ENCODE measurements around the gene FUT9. TPM values are rescaled to one million over a fixed set of nuclear protein-coding genes. Genes with fewer than 3 reads are reported as not detected.

The FUT9 gene
- total RNA-seq, 1 donor = not detected

DNA sequence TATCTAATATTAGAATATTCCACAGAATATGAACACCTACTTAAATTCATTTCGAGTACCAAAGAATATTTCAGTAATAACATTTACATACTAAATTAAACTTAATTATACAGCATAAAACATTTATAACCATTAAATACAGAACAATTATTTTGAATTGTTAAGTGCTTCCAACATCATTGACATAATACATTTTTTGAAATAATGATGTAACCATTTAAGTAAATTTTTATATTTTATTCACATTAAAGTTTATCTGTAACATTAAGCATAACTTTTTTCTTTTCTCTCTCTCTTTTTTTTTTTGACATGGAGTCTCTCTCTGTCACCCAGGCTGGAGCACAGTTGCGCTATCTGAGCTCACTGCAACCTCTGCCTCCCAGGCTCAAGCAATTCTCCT lies 44.5 kb downstream of the FUT9 start:
- no peak for DNase-seq (ENCODE audit: low read depth)
- TF ChIP-seq, protein P1, sequence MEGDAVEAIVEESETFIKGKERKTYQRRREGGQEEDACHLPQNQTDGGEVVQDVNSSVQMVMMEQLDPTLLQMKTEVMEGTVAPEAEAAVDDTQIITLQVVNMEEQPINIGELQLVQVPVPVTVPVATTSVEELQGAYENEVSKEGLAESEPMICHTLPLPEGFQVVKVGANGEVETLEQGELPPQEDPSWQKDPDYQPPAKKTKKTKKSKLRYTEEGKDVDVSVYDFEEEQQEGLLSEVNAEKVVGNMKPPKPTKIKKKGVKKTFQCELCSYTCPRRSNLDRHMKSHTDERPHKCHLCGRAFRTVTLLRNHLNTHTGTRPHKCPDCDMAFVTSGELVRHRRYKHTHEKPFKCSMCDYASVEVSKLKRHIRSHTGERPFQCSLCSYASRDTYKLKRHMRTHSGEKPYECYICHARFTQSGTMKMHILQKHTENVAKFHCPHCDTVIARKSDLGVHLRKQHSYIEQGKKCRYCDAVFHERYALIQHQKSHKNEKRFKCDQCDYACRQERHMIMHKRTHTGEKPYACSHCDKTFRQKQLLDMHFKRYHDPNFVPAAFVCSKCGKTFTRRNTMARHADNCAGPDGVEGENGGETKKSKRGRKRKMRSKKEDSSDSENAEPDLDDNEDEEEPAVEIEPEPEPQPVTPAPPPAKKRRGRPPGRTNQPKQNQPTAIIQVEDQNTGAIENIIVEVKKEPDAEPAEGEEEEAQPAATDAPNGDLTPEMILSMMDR (IDR thresholded peaks at IDR 0.05; ENCODE audit: insufficient read depth, low read depth, low read length) = no peak
- no peak overlapping the region for H3K4me3 ChIP-seq (ENCODE audit: low read depth, low read length)

DNA sequence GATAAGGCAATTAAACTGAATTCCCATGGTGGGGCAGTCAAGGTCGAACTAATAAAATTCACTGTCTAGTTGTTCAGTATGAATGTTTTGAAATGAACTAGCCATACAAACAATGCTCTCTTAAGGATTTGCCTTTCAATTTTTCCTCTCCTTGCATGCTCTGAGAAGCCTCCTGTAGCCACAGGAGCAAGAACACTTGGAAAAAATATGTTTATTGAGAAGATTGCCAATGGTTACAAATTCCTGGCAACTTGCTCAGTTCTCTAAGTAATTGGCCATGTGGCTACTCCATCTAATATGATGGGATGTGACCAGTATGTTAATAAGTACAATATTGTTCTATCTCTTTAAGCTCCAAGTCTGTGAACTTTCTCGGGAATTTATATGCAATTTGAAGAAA lies 49.4 kb downstream of the FUT9 start:
- TF ChIP-seq, protein P1 (IDR thresholded peaks at IDR 0.05; ENCODE audit: insufficient read depth, low read depth, low read length) = no peak
- no peak overlapping the region for H3K4me3 ChIP-seq (ENCODE audit: low read depth, low read length)
- no peak for DNase-seq (ENCODE audit: low read depth)

DNA sequence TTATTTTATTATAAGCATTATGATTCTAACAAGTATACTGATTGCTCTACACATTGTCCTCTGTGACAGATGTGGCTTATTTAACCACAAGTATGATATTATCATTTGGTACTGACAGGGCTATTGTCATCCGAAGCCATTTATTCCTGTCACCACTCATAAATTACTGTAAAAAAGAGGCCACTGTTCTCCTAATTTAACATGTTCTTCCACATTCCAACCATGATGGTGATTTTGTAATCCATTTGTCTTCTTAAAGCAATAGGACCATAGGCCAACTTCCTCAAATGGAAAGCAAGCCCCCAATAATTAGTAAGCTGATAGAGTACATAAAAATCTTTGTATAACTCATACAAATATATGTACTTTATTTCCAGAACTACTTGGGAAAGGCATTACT lies 50.6 kb downstream of the FUT9 start:
- TF ChIP-seq, protein P1 (IDR thresholded peaks at IDR 0.05; ENCODE audit: insufficient read depth, low read depth, low read length) = no peak
- DNase-seq (ENCODE audit: low read depth) = no peak
- H3K4me3 ChIP-seq (ENCODE audit: low read depth, low read length) = no peak overlapping the region

DNA sequence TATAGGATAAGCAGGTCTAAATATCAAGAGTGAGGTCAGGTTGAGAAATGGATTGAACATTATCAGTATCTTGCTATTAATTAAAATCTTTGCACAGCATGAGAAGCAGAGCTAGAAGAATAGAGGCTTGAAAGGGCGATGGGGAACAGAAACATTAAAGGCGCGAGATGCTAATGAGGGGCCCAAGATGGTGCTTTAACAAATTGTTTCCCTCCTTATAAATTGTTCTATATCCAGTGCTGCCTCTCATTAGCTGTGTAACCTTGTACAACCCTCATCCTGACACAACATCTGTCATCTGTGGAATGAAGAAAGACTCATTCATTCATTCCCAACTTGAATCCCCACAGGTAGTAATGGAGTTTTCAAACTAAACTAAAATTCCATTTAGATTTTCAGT lies 57.8 kb downstream of the FUT9 start:
- no peak for DNase-seq (ENCODE audit: low read depth)
- H3K4me3 ChIP-seq (ENCODE audit: low read depth, low read length) = no peak overlapping the region
- TF ChIP-seq, protein P1 (IDR thresholded peaks at IDR 0.05; ENCODE audit: insufficient read depth, low read depth, low read length) = no peak

DNA sequence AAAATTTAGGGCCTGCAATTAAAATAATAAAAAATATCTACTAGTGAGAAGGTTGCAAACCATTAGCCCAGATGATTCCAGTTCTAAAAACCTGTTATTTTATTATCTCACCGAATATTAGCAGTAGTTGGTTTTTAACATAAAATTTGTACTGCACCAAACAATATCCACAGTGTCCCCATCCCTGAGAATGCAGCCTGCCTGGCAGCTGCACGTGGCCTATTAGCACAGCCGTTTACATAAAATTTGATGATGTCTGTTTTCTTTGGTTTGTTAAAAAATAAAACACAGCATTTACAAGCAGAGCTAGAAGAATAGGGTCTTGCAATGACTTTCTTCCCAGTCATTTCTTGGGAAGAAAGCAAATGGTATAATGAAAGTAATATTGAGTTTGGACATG lies 58.2 kb downstream of the FUT9 start:
- no peak overlapping the region for H3K4me3 ChIP-seq (ENCODE audit: low read depth, low read length)
- no peak for DNase-seq (ENCODE audit: low read depth)
- TF ChIP-seq, protein P1 (IDR thresholded peaks at IDR 0.05; ENCODE audit: insufficient read depth, low read depth, low read length) = no peak

DNA sequence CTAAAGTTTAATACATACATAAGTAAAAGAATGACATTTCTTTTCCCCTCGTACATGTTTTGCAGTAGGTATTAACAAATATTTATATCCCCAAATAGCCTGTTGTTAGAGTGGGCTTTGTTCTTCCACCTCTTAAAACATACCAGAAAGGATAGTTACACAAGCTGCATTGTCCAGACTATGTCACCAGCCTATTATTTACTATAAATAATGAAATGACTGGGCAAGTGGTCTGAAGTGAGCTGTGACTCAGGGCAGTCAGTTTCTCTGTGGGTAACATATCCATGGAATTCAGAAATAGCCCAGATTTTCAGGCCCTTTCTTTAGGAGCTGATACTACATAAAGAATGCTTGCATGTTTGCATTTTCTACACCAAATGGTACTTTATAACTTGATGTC lies 60.1 kb downstream of the FUT9 start:
- no peak overlapping the region for H3K4me3 ChIP-seq (ENCODE audit: low read depth, low read length)
- TF ChIP-seq, protein P1 (IDR thresholded peaks at IDR 0.05; ENCODE audit: insufficient read depth, low read depth, low read length) = no peak
- DNase-seq (ENCODE audit: low read depth) = no peak

DNA sequence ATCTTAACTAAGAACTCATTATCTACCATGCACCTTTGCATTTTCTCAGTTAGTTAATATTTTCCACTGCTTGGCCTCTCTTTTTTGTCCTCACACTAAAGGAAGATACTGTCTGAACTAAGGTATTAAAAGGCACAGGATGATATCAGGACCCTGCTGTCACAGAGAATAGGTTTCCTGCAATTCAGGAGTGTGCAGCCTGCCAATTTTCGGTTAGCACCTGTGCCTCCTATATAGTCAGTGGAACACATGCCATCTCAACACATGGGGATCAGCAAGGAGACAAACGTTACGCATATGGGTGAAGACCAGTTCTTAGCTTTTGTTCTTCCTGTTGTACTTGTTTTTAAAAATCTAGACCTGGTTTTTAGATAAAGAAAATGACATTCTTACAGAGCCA lies 71.0 kb downstream of the FUT9 start:
- no peak overlapping the region for H3K4me3 ChIP-seq (ENCODE audit: low read depth, low read length)
- TF ChIP-seq, protein P1 (IDR thresholded peaks at IDR 0.05; ENCODE audit: insufficient read depth, low read depth, low read length) = no peak
- DNase-seq (ENCODE audit: low read depth) = no peak
